Measurements from ENCODE around the gene C1R.
A peak's percentile ranks its signal among the peaks of the same experiment; 100 is the strongest.
"Not testable (repeated sequence)": the region's sequence is repeated elsewhere in the genome, so short reads cannot be mapped to it uniquely, and the experiment has no call there.

The C1R gene

GRCh38 chr12:7054925-7055324 is 37.3 kb downstream of the C1R start:
- Histone ChIP-seq H3K27me3 (ENCODE audit: insufficient read depth, low read length, poor library complexity, severe bottlenecking) (no peaks in the 10 kb centered on the region), H3K79me2 (ENCODE audit: insufficient read depth, low read length) (no peaks in the 10 kb centered on the region), H3K36me3 (ENCODE audit: insufficient read depth, low read length) (no peaks in the 10 kb centered on the region), H3F3A (ENCODE audit: low read depth) (no peaks in the 10 kb centered on the region), H2AFZ (ENCODE audit: low read length) (no peak overlapping the region), H3K9me3 (ENCODE audit: insufficient read depth, low read depth, low read length) (no peaks in the 10 kb centered on the region), H3K9me2 (replicated peaks; ENCODE audit: low read depth, low read length) (no peaks in the 10 kb centered on the region), H3K9ac (ENCODE audit: low read depth, low read length, poor library complexity, severe bottlenecking) (no peak overlapping the region), H3K4me2 (ENCODE audit: low read depth, low read length, poor library complexity, severe bottlenecking) (no peak overlapping the region), H4K20me1 (ENCODE audit: insufficient read depth, low read length, poor library complexity, severe bottlenecking) (no peaks in the 10 kb centered on the region), H3K4me1 (ENCODE audit: insufficient read depth, low read length, poor library complexity, severe bottlenecking) (no peaks in the 10 kb centered on the region), H3K4me3 (ENCODE audit: low read length, poor library complexity, severe bottlenecking) (no peak overlapping the region)
- no peak for TF ChIP-seq EZH2phosphoT487 (IDR thresholded peaks at IDR 0.05; ENCODE audit: borderline replicate concordance)
- TF ChIP-seq CTCF (conservative IDR thresholded peaks at IDR 0.05; ENCODE audit: low read length) = no peak

- H3K27me3 ChIP-seq (ENCODE audit: insufficient read depth, low read length, poor library complexity, severe bottlenecking); H3K9me2 ChIP-seq (replicated peaks; ENCODE audit: low read depth, low read length); H3K4me2 ChIP-seq (ENCODE audit: low read depth, low read length, poor library complexity, severe bottlenecking); H3K9me3 ChIP-seq (ENCODE audit: insufficient read depth, low read depth, low read length); H4K20me1 ChIP-seq (ENCODE audit: insufficient read depth, low read length, poor library complexity, severe bottlenecking); H3K36me3 ChIP-seq (ENCODE audit: insufficient read depth, low read length); H3K9ac ChIP-seq (ENCODE audit: low read depth, low read length, poor library complexity, severe bottlenecking); H3K79me2 ChIP-seq (ENCODE audit: insufficient read depth, low read length); H3K4me3 ChIP-seq (ENCODE audit: low read length, poor library complexity, severe bottlenecking); H3F3A ChIP-seq (ENCODE audit: low read depth); H2AFZ ChIP-seq (ENCODE audit: low read length): not testable (repeated sequence)
- H3K4me1 ChIP-seq (ENCODE audit: insufficient read depth, low read length, poor library complexity, severe bottlenecking) = peaks cover 15% of the 10 kb centered on the region
Measured at GRCh38 chr12:7049973-7050372, 42.3 kb downstream of the C1R start.

GRCh38 chr12:7049445-7049951 is 42.7 kb downstream of the C1R start:
- not testable (repeated sequence) for H3K4me3 ChIP-seq (ENCODE audit: low read length, poor library complexity, severe bottlenecking); H3K9ac ChIP-seq (ENCODE audit: low read depth, low read length, poor library complexity, severe bottlenecking); H3K79me2 ChIP-seq (ENCODE audit: insufficient read depth, low read length); H4K20me1 ChIP-seq (ENCODE audit: insufficient read depth, low read length, poor library complexity, severe bottlenecking); H3K9me3 ChIP-seq (ENCODE audit: insufficient read depth, low read depth, low read length); H2AFZ ChIP-seq (ENCODE audit: low read length); H3K27me3 ChIP-seq (ENCODE audit: insufficient read depth, low read length, poor library complexity, severe bottlenecking); H3K4me2 ChIP-seq (ENCODE audit: low read depth, low read length, poor library complexity, severe bottlenecking); H3F3A ChIP-seq (ENCODE audit: low read depth); H3K36me3 ChIP-seq (ENCODE audit: insufficient read depth, low read length); H3K9me2 ChIP-seq (replicated peaks; ENCODE audit: low read depth, low read length)
- peaks cover 15% of the 10 kb centered on the region for H3K4me1 ChIP-seq (ENCODE audit: insufficient read depth, low read length, poor library complexity, severe bottlenecking)

- H3K9ac ChIP-seq (ENCODE audit: low read depth, low read length, poor library complexity, severe bottlenecking) = no peak overlapping the region
- H3K4me2 ChIP-seq (ENCODE audit: low read depth, low read length, poor library complexity, severe bottlenecking) = peak overlapping the region; percentile 53
- no peaks in the 10 kb centered on the region for H3K79me2 ChIP-seq (ENCODE audit: insufficient read depth, low read length)
- H3K4me3 ChIP-seq (ENCODE audit: low read length, poor library complexity, severe bottlenecking) = no peak overlapping the region
- no peaks in the 10 kb centered on the region for H3K27me3 ChIP-seq (ENCODE audit: insufficient read depth, low read length, poor library complexity, severe bottlenecking)
- H3F3A ChIP-seq (ENCODE audit: low read depth) = no peaks in the 10 kb centered on the region
- H3K4me1 ChIP-seq (ENCODE audit: insufficient read depth, low read length, poor library complexity, severe bottlenecking) = peaks cover 15% of the 10 kb centered on the region
- no peak for TF ChIP-seq EZH2phosphoT487 (IDR thresholded peaks at IDR 0.05; ENCODE audit: borderline replicate concordance)
- H2AFZ ChIP-seq (ENCODE audit: low read length) = no peak overlapping the region
- H4K20me1 ChIP-seq (ENCODE audit: insufficient read depth, low read length, poor library complexity, severe bottlenecking) = no peaks in the 10 kb centered on the region
- no peaks in the 10 kb centered on the region for H3K9me3 ChIP-seq (ENCODE audit: insufficient read depth, low read depth, low read length)
- H3K36me3 ChIP-seq (ENCODE audit: insufficient read depth, low read length) = no peaks in the 10 kb centered on the region
- no peaks in the 10 kb centered on the region for H3K9me2 ChIP-seq (replicated peaks; ENCODE audit: low read depth, low read length)
Measured at GRCh38 chr12:7047306-7047705, 44.9 kb downstream of the C1R start.
